Glutamatergic neuron (in vitro differentiated cells): Measurements from ENCODE around the gene SRSF6. TPM values are rescaled to one million over a fixed set of nuclear protein-coding genes. Genes with fewer than 3 reads are reported as not detected.
A peak's percentile ranks its signal among the peaks of the same experiment; 100 is the strongest.

Experiments used
- DNase-seq: peaks from one replicate; pipeline ENCODE4 v3.0.0; 2022
- H3K27ac Mint-ChIP-seq: one replicate; pipeline ENCODE4 v1.8.0; 2020; ENCODE audit warnings: mild to moderate bottlenecking, mixed read lengths, inconsistent platforms; ENCODE audit not compliant: unreplicated experiment
- H3K27me3 Mint-ChIP-seq: one replicate; pipeline ENCODE4 v1.8.0; 2020; ENCODE audit warnings: mild to moderate bottlenecking, moderate library complexity, mixed read lengths, inconsistent platforms; ENCODE audit not compliant: unreplicated experiment
- H3K36me3 Mint-ChIP-seq: one replicate; pipeline ENCODE4 v1.8.0; 2020; ENCODE audit warnings: mild to moderate bottlenecking, mixed read lengths, inconsistent platforms; ENCODE audit not compliant: unreplicated experiment
- H3K4me1 Mint-ChIP-seq: one replicate; pipeline ENCODE4 v1.8.0; 2020; ENCODE audit warnings: mild to moderate bottlenecking, low read depth, mixed read lengths, inconsistent platforms; ENCODE audit not compliant: unreplicated experiment
- H3K4me3 Mint-ChIP-seq: one replicate; pipeline ENCODE4 v1.8.0; 2020; ENCODE audit warnings: mild to moderate bottlenecking, mixed read lengths, inconsistent platforms; ENCODE audit not compliant: unreplicated experiment
- H3K9me3 Mint-ChIP-seq: one replicate; pipeline ENCODE4 v1.8.0; 2020; ENCODE audit warnings: mild to moderate bottlenecking, moderate library complexity, mixed read lengths, inconsistent platforms; ENCODE audit not compliant: unreplicated experiment
- total RNA-seq: library from RNA; stranded (reverse); fragmentation: NEBNext Ultra II Directional; extraction: Animal tissue kit (Norgen Biotek cat#: 25700); gene quantifications from one replicate; pipeline ENCODE4 v1.2.1, GENCODE V29; 2021; ENCODE audit not compliant: unreplicated experiment
- TF ChIP-seq, protein P1 (sequence below): fragments of 200-600 bp; sonication (generic); IDR thresholded peaks from one replicate; pipeline ENCODE4 v1.5.0; 2021; ENCODE audit not compliant: partially characterized antibody, unreplicated experiment

SRSF6 gene
- total RNA-seq, 1 donor from 2014 or later = 161 TPM

DNA sequence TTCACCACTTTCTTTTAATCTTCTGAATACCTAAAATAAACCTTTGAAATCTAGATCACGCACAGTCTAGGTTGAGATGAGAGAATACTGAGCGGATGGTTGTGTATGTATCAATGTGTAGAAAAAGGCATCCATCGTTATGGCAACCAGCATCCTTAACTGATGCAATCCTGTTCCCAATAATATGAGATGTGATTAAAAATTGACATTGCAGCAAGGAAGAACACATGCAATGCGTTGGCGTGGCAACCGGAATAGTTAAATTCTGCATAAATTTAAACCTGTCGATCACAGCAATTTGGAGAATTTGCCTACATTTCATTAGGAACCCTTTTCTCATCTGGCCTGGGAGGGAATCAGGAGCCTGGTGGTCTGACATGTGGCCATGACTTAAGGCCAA is 48.5 kb downstream of the SRSF6 start:
- Mint-ChIP-seq H3K27me3 (peaks cover 12% of the 10 kb centered on the region), H3K27ac (no peak overlapping the region), H3K36me3 (no peaks in the 10 kb centered on the region), H3K4me3 (peak overlapping the region; percentile 27), H3K4me1 (no peaks in the 10 kb centered on the region), H3K9me3 (peaks cover 2% of the 10 kb centered on the region)
- no peak for DNase-seq
- TF ChIP-seq, protein P1, sequence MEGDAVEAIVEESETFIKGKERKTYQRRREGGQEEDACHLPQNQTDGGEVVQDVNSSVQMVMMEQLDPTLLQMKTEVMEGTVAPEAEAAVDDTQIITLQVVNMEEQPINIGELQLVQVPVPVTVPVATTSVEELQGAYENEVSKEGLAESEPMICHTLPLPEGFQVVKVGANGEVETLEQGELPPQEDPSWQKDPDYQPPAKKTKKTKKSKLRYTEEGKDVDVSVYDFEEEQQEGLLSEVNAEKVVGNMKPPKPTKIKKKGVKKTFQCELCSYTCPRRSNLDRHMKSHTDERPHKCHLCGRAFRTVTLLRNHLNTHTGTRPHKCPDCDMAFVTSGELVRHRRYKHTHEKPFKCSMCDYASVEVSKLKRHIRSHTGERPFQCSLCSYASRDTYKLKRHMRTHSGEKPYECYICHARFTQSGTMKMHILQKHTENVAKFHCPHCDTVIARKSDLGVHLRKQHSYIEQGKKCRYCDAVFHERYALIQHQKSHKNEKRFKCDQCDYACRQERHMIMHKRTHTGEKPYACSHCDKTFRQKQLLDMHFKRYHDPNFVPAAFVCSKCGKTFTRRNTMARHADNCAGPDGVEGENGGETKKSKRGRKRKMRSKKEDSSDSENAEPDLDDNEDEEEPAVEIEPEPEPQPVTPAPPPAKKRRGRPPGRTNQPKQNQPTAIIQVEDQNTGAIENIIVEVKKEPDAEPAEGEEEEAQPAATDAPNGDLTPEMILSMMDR = no peak

DNA sequence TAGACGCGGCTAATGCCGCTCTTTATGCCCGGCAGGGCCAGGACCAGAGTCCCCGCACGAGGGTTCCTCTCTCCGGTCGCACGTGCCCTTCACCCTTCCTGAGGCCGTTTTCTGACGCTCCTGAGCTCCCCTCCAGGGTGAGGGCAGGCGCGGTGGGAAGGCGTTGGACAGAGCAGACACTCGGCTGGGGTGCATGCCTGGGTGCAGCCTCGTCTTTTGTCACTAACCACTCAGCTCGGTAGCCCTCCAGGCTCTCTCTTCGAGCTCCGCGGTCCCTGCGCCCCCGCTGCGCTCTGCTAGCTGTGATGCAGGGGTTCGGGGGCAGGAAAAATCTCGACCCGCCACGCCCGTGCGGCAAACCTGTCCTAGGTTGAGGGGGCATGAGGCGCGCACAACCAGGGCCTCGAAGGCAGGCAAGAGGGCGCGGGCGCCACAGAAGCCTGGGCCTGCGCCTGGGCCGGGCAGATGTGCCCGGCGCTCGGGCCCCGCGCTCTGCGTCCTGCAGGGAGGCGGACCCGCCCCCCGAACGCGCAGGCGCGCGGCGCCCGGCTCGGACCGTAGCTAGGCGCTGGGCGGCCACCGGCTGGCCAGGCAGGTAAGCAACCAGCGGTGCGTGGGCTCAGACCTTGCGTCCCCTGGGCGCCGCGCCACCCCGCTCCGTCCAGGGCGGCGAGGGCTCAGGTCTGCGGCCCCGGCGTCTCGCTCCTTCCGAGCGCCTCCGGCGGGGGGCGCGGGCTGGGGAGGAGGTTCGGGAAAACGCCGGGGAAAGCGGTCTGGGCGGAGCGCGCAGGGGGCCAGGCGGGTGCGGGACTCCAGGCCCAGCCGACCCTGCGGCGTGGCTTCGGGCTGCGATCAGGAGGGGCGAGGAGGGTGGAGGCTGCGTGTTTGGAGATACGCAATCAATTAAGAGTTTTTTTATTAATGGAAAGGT is 49.7 kb downstream of the SRSF6 start, which contains the start of gene L3MBTL1:
Gene L3MBTL1 (plus strand): TSS at position 548 of the 931 bp plus-strand sequence. CDS start 5,807 bp downstream, outside the sequence.
- peaks cover 13% of the 10 kb centered on the region for H3K27me3 Mint-ChIP-seq

DNA sequence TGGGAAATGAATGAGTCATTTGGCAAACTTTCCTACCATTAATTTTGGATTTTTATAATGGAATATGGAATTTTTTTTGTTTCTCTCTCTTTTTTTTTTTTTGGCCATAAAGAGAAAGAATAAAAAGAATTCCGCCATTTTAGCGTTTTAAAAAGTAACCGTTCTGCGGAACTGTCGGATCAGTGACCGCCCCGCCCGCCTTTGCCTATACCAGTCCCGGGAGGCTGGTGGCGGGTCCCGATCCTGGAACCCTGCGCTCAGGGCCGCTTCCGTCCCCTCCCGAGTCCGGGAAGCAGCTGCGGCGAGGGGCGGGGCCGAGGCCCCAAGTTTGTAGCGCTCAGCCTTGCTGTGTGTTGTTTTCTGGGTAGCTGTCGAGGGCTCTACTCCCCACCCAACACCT is 50.4 kb downstream of the SRSF6 start:
- Mint-ChIP-seq H3K36me3 (no peaks in the 10 kb centered on the region), H3K4me1 (peaks cover 1% of the 10 kb centered on the region), H3K27me3 (peaks cover 16% of the 10 kb centered on the region), H3K4me3 (peak overlapping the region; percentile 84), H3K27ac (no peak overlapping the region), H3K9me3 (peaks cover 4% of the 10 kb centered on the region)
- no peak for DNase-seq
- TF ChIP-seq, protein P1 = no peak

More for the DNA sequence above, 49.7 kb downstream of the SRSF6 start, which contains the start of gene L3MBTL1:
- Mint-ChIP-seq H3K9me3 (peaks cover 2% of the 10 kb centered on the region), H3K36me3 (no peaks in the 10 kb centered on the region), H3K27ac (no peak within 1 kb of the TSS), H3K4me3 (peak within 1 kb of the TSS; percentile 84), H3K4me1 (no peaks in the 10 kb centered on the region)
- DNase-seq = peak; percentile 73
- TF ChIP-seq, protein P1 = no peak

DNA sequence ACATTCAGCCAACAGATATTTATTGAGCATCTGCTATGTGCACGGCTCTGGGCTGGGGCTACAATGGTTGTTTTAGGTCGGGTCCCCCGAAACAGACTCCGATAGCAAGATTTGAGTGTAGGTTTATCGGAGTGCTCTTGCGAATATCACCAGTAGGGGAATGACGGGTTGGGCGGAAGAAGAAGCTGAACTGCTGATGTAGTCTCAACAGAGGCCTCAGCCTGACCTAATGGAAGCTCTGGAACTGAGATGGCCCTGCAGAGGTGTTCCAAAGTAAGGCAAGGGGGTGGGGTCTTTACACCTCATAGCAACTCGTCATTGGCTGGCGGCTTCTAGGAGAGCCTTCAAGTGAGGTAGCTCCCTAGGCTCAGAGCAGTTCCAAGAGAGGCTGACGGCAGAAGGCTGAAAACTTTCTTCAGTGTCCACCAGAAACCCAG is 50.9 kb downstream of the SRSF6 start:
- Mint-ChIP-seq H3K36me3 (no peaks in the 10 kb centered on the region), H3K4me3 (peak overlapping the region; percentile 30), H3K9me3 (peaks cover 6% of the 10 kb centered on the region), H3K27ac (no peak overlapping the region), H3K27me3 (peaks cover 16% of the 10 kb centered on the region), H3K4me1 (peaks cover 1% of the 10 kb centered on the region)
- TF ChIP-seq, protein P1 = no peak
- DNase-seq = no peak

DNA sequence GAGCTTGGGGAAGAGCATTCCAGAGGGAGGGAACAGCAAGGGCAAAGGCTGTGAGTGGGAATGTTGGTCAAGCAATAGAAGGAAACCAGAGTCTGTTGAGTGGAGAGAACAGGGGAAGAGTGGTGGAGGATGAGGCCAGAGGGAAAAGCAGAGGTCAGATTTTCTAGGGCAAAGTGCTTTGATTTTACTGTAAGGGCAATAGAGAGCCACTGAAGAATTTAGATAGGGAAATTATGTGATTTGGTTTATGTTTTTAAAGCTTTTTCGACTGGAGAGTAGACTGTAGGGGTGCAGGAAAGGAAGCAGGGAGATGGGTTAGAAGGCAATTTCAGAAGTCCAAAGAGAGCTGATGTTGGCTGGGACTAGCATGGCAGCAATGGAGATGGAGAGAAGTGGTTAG is 54.2 kb downstream of the SRSF6 start:
- peaks cover 1% of the 10 kb centered on the region for H3K4me1 Mint-ChIP-seq
- TF ChIP-seq, protein P1 = no peak
- peaks cover 8% of the 10 kb centered on the region for H3K27me3 Mint-ChIP-seq

More for the DNA sequence above, 54.2 kb downstream of the SRSF6 start:
- H3K9me3 Mint-ChIP-seq = peaks cover 5% of the 10 kb centered on the region
- H3K27ac Mint-ChIP-seq = no peak overlapping the region
- DNase-seq = no peak
- no peaks in the 10 kb centered on the region for H3K36me3 Mint-ChIP-seq
- H3K4me3 Mint-ChIP-seq = no peak overlapping the region
